ENCODE measurements around the gene PROC.

Gene PROC

GRCh38 chr2:127397568-127398238 lies 20.5 kb upstream of the PROC start:
- Histone ChIP-seq H3K27ac (ENCODE audit: low read depth, low read length) (no peak overlapping the region), H2AFZ (ENCODE audit: low read length, unreplicated experiment) (no peak overlapping the region), H3K79me2 (ENCODE audit: control insufficient read depth, insufficient read depth, low read length, unreplicated experiment) (no peaks in the 10 kb centered on the region), H3K4me3 (ENCODE audit: low read depth, low read length) (no peak overlapping the region), H3K4me1 (ENCODE audit: control insufficient read depth, insufficient read depth, low read length, unreplicated experiment) (peaks cover 20% of the 10 kb centered on the region), H3K36me3 (ENCODE audit: insufficient read depth, low read length) (peaks cover 3% of the 10 kb centered on the region; the same call in 1 of the 2 replicates), H3K27me3 (ENCODE audit: insufficient read depth, low read length) (no peaks in the 10 kb centered on the region)

- H3K27me3 ChIP-seq (ENCODE audit: insufficient read depth, low read length), result no peaks in the 10 kb centered on the region
- no peaks in the 10 kb centered on the region for H3K79me2 ChIP-seq (ENCODE audit: control insufficient read depth, insufficient read depth, low read length, unreplicated experiment)
- H3K4me3 ChIP-seq (ENCODE audit: low read depth, low read length), result no peak overlapping the region
- H2AFZ ChIP-seq (ENCODE audit: low read length, unreplicated experiment), result no peak overlapping the region
- H3K4me1 ChIP-seq (ENCODE audit: control insufficient read depth, insufficient read depth, low read length, unreplicated experiment), result peaks cover 16% of the 10 kb centered on the region
- H3K27ac ChIP-seq (ENCODE audit: low read depth, low read length), result no peak overlapping the region
- H3K36me3 ChIP-seq (ENCODE audit: insufficient read depth, low read length), result peaks cover 3% of the 10 kb centered on the region; the same call in 1 of the 2 replicates
These were observed 20.0 kb upstream of the PROC start for GRCh38 chr2:127398239-127398590.

GRCh38 chr2:127400533-127400896 lies 17.7 kb upstream of the PROC start:
- Histone ChIP-seq H3K4me3 (ENCODE audit: low read depth, low read length) (no peak overlapping the region), H3K27ac (ENCODE audit: low read depth, low read length) (no peak overlapping the region), H3K36me3 (ENCODE audit: insufficient read depth, low read length) (no peaks in the 10 kb centered on the region), H2AFZ (ENCODE audit: low read length, unreplicated experiment) (no peak overlapping the region), H3K79me2 (ENCODE audit: control insufficient read depth, insufficient read depth, low read length, unreplicated experiment) (no peaks in the 10 kb centered on the region), H3K4me1 (ENCODE audit: control insufficient read depth, insufficient read depth, low read length, unreplicated experiment) (peaks cover 16% of the 10 kb centered on the region), H3K27me3 (ENCODE audit: insufficient read depth, low read length) (no peaks in the 10 kb centered on the region)

GRCh38 chr2:127400897-127401756 lies 17.1 kb upstream of the PROC start:
- H2AFZ ChIP-seq (ENCODE audit: low read length, unreplicated experiment), result no peak overlapping the region

GRCh38 chr2:127401757-127402695 lies 16.2 kb upstream of the PROC start:
- no peak overlapping the region for H2AFZ ChIP-seq (ENCODE audit: low read length, unreplicated experiment)
- peaks cover 16% of the 10 kb centered on the region for H3K4me1 ChIP-seq (ENCODE audit: control insufficient read depth, insufficient read depth, low read length, unreplicated experiment)
- no peak overlapping the region for H3K4me3 ChIP-seq (ENCODE audit: low read depth, low read length)
- H3K79me2 ChIP-seq (ENCODE audit: control insufficient read depth, insufficient read depth, low read length, unreplicated experiment), result no peaks in the 10 kb centered on the region
- H3K27ac ChIP-seq (ENCODE audit: low read depth, low read length), result no peak overlapping the region
- H3K27me3 ChIP-seq (ENCODE audit: insufficient read depth, low read length), result no peaks in the 10 kb centered on the region
- no peaks in the 10 kb centered on the region for H3K36me3 ChIP-seq (ENCODE audit: insufficient read depth, low read length)

More at GRCh38 chr2:127400897-127401756, 17.1 kb upstream of the PROC start:
- Histone ChIP-seq H3K27ac (ENCODE audit: low read depth, low read length) (no peak overlapping the region), H3K27me3 (ENCODE audit: insufficient read depth, low read length) (no peaks in the 10 kb centered on the region), H3K79me2 (ENCODE audit: control insufficient read depth, insufficient read depth, low read length, unreplicated experiment) (no peaks in the 10 kb centered on the region), H3K4me3 (ENCODE audit: low read depth, low read length) (no peak overlapping the region), H3K4me1 (ENCODE audit: control insufficient read depth, insufficient read depth, low read length, unreplicated experiment) (peaks cover 16% of the 10 kb centered on the region), H3K36me3 (ENCODE audit: insufficient read depth, low read length) (no peaks in the 10 kb centered on the region)

- no peak overlapping the region for H2AFZ ChIP-seq (ENCODE audit: low read length, unreplicated experiment)
- no peaks in the 10 kb centered on the region for H3K36me3 ChIP-seq (ENCODE audit: insufficient read depth, low read length)
- peaks cover 17% of the 10 kb centered on the region for H3K4me1 ChIP-seq (ENCODE audit: control insufficient read depth, insufficient read depth, low read length, unreplicated experiment)
- no peak overlapping the region for H3K27ac ChIP-seq (ENCODE audit: low read depth, low read length)
- no peak overlapping the region for H3K4me3 ChIP-seq (ENCODE audit: low read depth, low read length)
- no peaks in the 10 kb centered on the region for H3K27me3 ChIP-seq (ENCODE audit: insufficient read depth, low read length)
- H3K79me2 ChIP-seq (ENCODE audit: control insufficient read depth, insufficient read depth, low read length, unreplicated experiment), result no peaks in the 10 kb centered on the region
These were observed 14.8 kb upstream of the PROC start for GRCh38 chr2:127403460-127403859.

GRCh38 chr2:127404466-127405254 lies 13.6 kb upstream of the PROC start:
- Histone ChIP-seq H3K36me3 (ENCODE audit: insufficient read depth, low read length) (no peaks in the 10 kb centered on the region), H2AFZ (ENCODE audit: low read length, unreplicated experiment) (no peak overlapping the region), H3K4me3 (ENCODE audit: low read depth, low read length) (no peak overlapping the region), H3K27me3 (ENCODE audit: insufficient read depth, low read length) (no peaks in the 10 kb centered on the region), H3K79me2 (ENCODE audit: control insufficient read depth, insufficient read depth, low read length, unreplicated experiment) (no peaks in the 10 kb centered on the region), H3K4me1 (ENCODE audit: control insufficient read depth, insufficient read depth, low read length, unreplicated experiment) (peaks cover 22% of the 10 kb centered on the region), H3K27ac (ENCODE audit: low read depth, low read length) (no peak overlapping the region)

- no peak overlapping the region for H3K27ac ChIP-seq (ENCODE audit: low read depth, low read length)
- H3K4me1 ChIP-seq (ENCODE audit: control insufficient read depth, insufficient read depth, low read length, unreplicated experiment), result peaks cover 26% of the 10 kb centered on the region
- no peaks in the 10 kb centered on the region for H3K79me2 ChIP-seq (ENCODE audit: control insufficient read depth, insufficient read depth, low read length, unreplicated experiment)
These were observed 13.0 kb upstream of the PROC start for GRCh38 chr2:127405255-127405610.

GRCh38 chr2:127406454-127406853 lies 11.8 kb upstream of the PROC start:
- no peak overlapping the region for H3K27ac ChIP-seq (ENCODE audit: low read depth, low read length)
- H3K79me2 ChIP-seq (ENCODE audit: control insufficient read depth, insufficient read depth, low read length, unreplicated experiment), result no peaks in the 10 kb centered on the region
- no peaks in the 10 kb centered on the region for H3K27me3 ChIP-seq (ENCODE audit: insufficient read depth, low read length)
- peaks cover 26% of the 10 kb centered on the region for H3K4me1 ChIP-seq (ENCODE audit: control insufficient read depth, insufficient read depth, low read length, unreplicated experiment)
- H3K4me3 ChIP-seq (ENCODE audit: low read depth, low read length), result no peak overlapping the region
- no peak overlapping the region for H2AFZ ChIP-seq (ENCODE audit: low read length, unreplicated experiment)
- no peaks in the 10 kb centered on the region for H3K36me3 ChIP-seq (ENCODE audit: insufficient read depth, low read length)

More at GRCh38 chr2:127405255-127405610, 13.0 kb upstream of the PROC start:
- H3K4me3 ChIP-seq (ENCODE audit: low read depth, low read length), result no peak overlapping the region
- H3K27me3 ChIP-seq (ENCODE audit: insufficient read depth, low read length), result no peaks in the 10 kb centered on the region
- no peaks in the 10 kb centered on the region for H3K36me3 ChIP-seq (ENCODE audit: insufficient read depth, low read length)
- H2AFZ ChIP-seq (ENCODE audit: low read length, unreplicated experiment), result no peak overlapping the region

GRCh38 chr2:127407091-127407490 lies 11.1 kb upstream of the PROC start:
- H3K36me3 ChIP-seq (ENCODE audit: insufficient read depth, low read length), result no peaks in the 10 kb centered on the region
- H3K79me2 ChIP-seq (ENCODE audit: control insufficient read depth, insufficient read depth, low read length, unreplicated experiment), result no peaks in the 10 kb centered on the region
- peaks cover 30% of the 10 kb centered on the region for H3K4me1 ChIP-seq (ENCODE audit: control insufficient read depth, insufficient read depth, low read length, unreplicated experiment)
- no peaks in the 10 kb centered on the region for H3K27me3 ChIP-seq (ENCODE audit: insufficient read depth, low read length)
- no peak overlapping the region; the same call in 1 of the 2 replicates for H3K27ac ChIP-seq (ENCODE audit: low read depth, low read length)
- no peak overlapping the region for H2AFZ ChIP-seq (ENCODE audit: low read length, unreplicated experiment)
- H3K4me3 ChIP-seq (ENCODE audit: low read depth, low read length), result no peak overlapping the region
